ENCODE measurements around the gene CROCC2. TPM values are rescaled to one million over a fixed set of nuclear protein-coding genes. Genes with fewer than 3 reads are reported as not detected.
"Not testable (repeated sequence)": the region's sequence is repeated elsewhere in the genome, so short reads cannot be mapped to it uniquely, and the experiment has no call there.

CROCC2 gene
- polyA plus RNA-seq, 1 donor, result 0.09 TPM

- no peak for DNase-seq
- WGBS (ENCODE audit: insufficient coverage, low lambda C conversion rate), result no CpG with 5 or more reads among the region's 32 CpGs
- Histone ChIP-seq H3K27ac (ENCODE audit: low read length) (no peak overlapping the region), H3K4me3 (ENCODE audit: low read length) (no peak overlapping the region), H3K4me1 (ENCODE audit: control insufficient read depth, insufficient read depth, low read length) (peaks cover 15% of the 10 kb centered on the region), H3K9me3 (ENCODE audit: control insufficient read depth, low read depth, low read length) (no peaks in the 10 kb centered on the region), H3K36me3 (ENCODE audit: control insufficient read depth, insufficient read depth, low read length) (no peaks in the 10 kb centered on the region), H3K27me3 (ENCODE audit: control insufficient read depth, insufficient read depth, low read length) (no peaks in the 10 kb centered on the region)
Measured at GRCh38 chr2:240966906-240967680, 61.0 kb downstream of the CROCC2 start.

GRCh38 chr2:240967681-240968621 lies 61.8 kb downstream of the CROCC2 start:
- Histone ChIP-seq H3K27me3 (ENCODE audit: control insufficient read depth, insufficient read depth, low read length) (no peaks in the 10 kb centered on the region), H3K9me3 (ENCODE audit: control insufficient read depth, low read depth, low read length) (no peaks in the 10 kb centered on the region), H3K27ac (ENCODE audit: low read length) (no peak overlapping the region), H3K36me3 (ENCODE audit: control insufficient read depth, insufficient read depth, low read length) (no peaks in the 10 kb centered on the region), H3K4me3 (ENCODE audit: low read length) (no peak overlapping the region), H3K4me1 (ENCODE audit: control insufficient read depth, insufficient read depth, low read length) (peaks cover 10% of the 10 kb centered on the region)
- DNase-seq, result no peak
- WGBS (ENCODE audit: insufficient coverage, low lambda C conversion rate), result no CpG with 5 or more reads among the region's 34 CpGs

- no peaks in the 10 kb centered on the region for H3K27me3 ChIP-seq (ENCODE audit: control insufficient read depth, insufficient read depth, low read length)
- H3K36me3 ChIP-seq (ENCODE audit: control insufficient read depth, insufficient read depth, low read length), result no peaks in the 10 kb centered on the region
- H3K4me3 ChIP-seq (ENCODE audit: low read length), result no peak overlapping the region
- WGBS (ENCODE audit: insufficient coverage, low lambda C conversion rate), result no CpG with 5 or more reads among the region's 15 CpGs
- H3K9me3 ChIP-seq (ENCODE audit: control insufficient read depth, low read depth, low read length), result peaks cover 4% of the 10 kb centered on the region
- H3K4me1 ChIP-seq (ENCODE audit: control insufficient read depth, insufficient read depth, low read length), result peaks cover 10% of the 10 kb centered on the region
- H3K27ac ChIP-seq (ENCODE audit: low read length), result no peak overlapping the region
- DNase-seq, result no peak
Measured at GRCh38 chr2:240968731-240969624, 62.8 kb downstream of the CROCC2 start.

GRCh38 chr2:240970104-240970503 lies 64.0 kb downstream of the CROCC2 start:
- Histone ChIP-seq H3K36me3 (ENCODE audit: control insufficient read depth, insufficient read depth, low read length) (no peaks in the 10 kb centered on the region), H3K4me3 (ENCODE audit: low read length) (no peak overlapping the region), H3K27me3 (ENCODE audit: control insufficient read depth, insufficient read depth, low read length) (peaks cover 1% of the 10 kb centered on the region), H3K4me1 (ENCODE audit: control insufficient read depth, insufficient read depth, low read length) (peaks cover 10% of the 10 kb centered on the region), H3K9me3 (ENCODE audit: control insufficient read depth, low read depth, low read length) (peaks cover 4% of the 10 kb centered on the region), H3K27ac (ENCODE audit: low read length) (no peak overlapping the region)
- no peak for DNase-seq
- WGBS (ENCODE audit: insufficient coverage, low lambda C conversion rate), result 100% methylated on average over 2 of the region's 3 CpGs

- no peak for DNase-seq
- Histone ChIP-seq H3K4me3 (ENCODE audit: low read length) (no peak overlapping the region), H3K4me1 (ENCODE audit: control insufficient read depth, insufficient read depth, low read length) (peaks cover 6% of the 10 kb centered on the region), H3K36me3 (ENCODE audit: control insufficient read depth, insufficient read depth, low read length) (no peaks in the 10 kb centered on the region), H3K27ac (ENCODE audit: low read length) (no peak overlapping the region), H3K27me3 (ENCODE audit: control insufficient read depth, insufficient read depth, low read length) (peaks cover 5% of the 10 kb centered on the region), H3K9me3 (ENCODE audit: control insufficient read depth, low read depth, low read length) (peaks cover 4% of the 10 kb centered on the region)
- no CpG with 5 or more reads among the region's 15 CpGs for WGBS (ENCODE audit: insufficient coverage, low lambda C conversion rate)
Measured at GRCh38 chr2:240970816-240971215, 64.7 kb downstream of the CROCC2 start.

GRCh38 chr2:240972201-240972600 lies 66.1 kb downstream of the CROCC2 start:
- no peak for DNase-seq
- no CpG with 5 or more reads among the region's 11 CpGs for WGBS (ENCODE audit: insufficient coverage, low lambda C conversion rate)
- no peak overlapping the region for H3K27ac ChIP-seq (ENCODE audit: low read length)

GRCh38 chr2:240972636-240973521 lies 66.7 kb downstream of the CROCC2 start:
- no peaks in the 10 kb centered on the region for H3K36me3 ChIP-seq (ENCODE audit: control insufficient read depth, insufficient read depth, low read length)
- no peak overlapping the region for H3K4me3 ChIP-seq (ENCODE audit: low read length)
- no peak overlapping the region for H3K27ac ChIP-seq (ENCODE audit: low read length)
- 83% methylated on average over 1 of the region's 17 CpGs for WGBS (ENCODE audit: insufficient coverage, low lambda C conversion rate)
- H3K4me1 ChIP-seq (ENCODE audit: control insufficient read depth, insufficient read depth, low read length), result no peaks in the 10 kb centered on the region
- peaks cover 4% of the 10 kb centered on the region for H3K9me3 ChIP-seq (ENCODE audit: control insufficient read depth, low read depth, low read length)
- no peak for DNase-seq
- H3K27me3 ChIP-seq (ENCODE audit: control insufficient read depth, insufficient read depth, low read length), result peaks cover 5% of the 10 kb centered on the region

More at GRCh38 chr2:240972201-240972600, 66.1 kb downstream of the CROCC2 start:
- peaks cover 5% of the 10 kb centered on the region for H3K27me3 ChIP-seq (ENCODE audit: control insufficient read depth, insufficient read depth, low read length)
- no peaks in the 10 kb centered on the region for H3K36me3 ChIP-seq (ENCODE audit: control insufficient read depth, insufficient read depth, low read length)
- H3K4me1 ChIP-seq (ENCODE audit: control insufficient read depth, insufficient read depth, low read length), result no peaks in the 10 kb centered on the region
- H3K9me3 ChIP-seq (ENCODE audit: control insufficient read depth, low read depth, low read length), result peaks cover 4% of the 10 kb centered on the region
- no peak overlapping the region for H3K4me3 ChIP-seq (ENCODE audit: low read length)

- Histone ChIP-seq H3K4me1 (ENCODE audit: control insufficient read depth, insufficient read depth, low read length) (no peaks in the 10 kb centered on the region), H3K4me3 (ENCODE audit: low read length) (no peak overlapping the region), H3K36me3 (ENCODE audit: control insufficient read depth, insufficient read depth, low read length) (no peaks in the 10 kb centered on the region), H3K27ac (ENCODE audit: low read length) (no peak overlapping the region), H3K9me3 (ENCODE audit: control insufficient read depth, low read depth, low read length) (peaks cover 4% of the 10 kb centered on the region), H3K27me3 (ENCODE audit: control insufficient read depth, insufficient read depth, low read length) (peaks cover 5% of the 10 kb centered on the region)
- 20% methylated on average over 1 of the region's 10 CpGs for WGBS (ENCODE audit: insufficient coverage, low lambda C conversion rate)
- DNase-seq, result no peak
Measured at GRCh38 chr2:240974771-240975572, 68.8 kb downstream of the CROCC2 start.

GRCh38 chr2:240975903-240976302 lies 69.8 kb downstream of the CROCC2 start:
- not testable (repeated sequence) for H3K4me3 ChIP-seq (ENCODE audit: low read length); H3K9me3 ChIP-seq (ENCODE audit: control insufficient read depth, low read depth, low read length); DNase-seq; H3K4me1 ChIP-seq (ENCODE audit: control insufficient read depth, insufficient read depth, low read length); H3K27ac ChIP-seq (ENCODE audit: low read length); H3K27me3 ChIP-seq (ENCODE audit: control insufficient read depth, insufficient read depth, low read length); H3K36me3 ChIP-seq (ENCODE audit: control insufficient read depth, insufficient read depth, low read length)
- WGBS (ENCODE audit: insufficient coverage, low lambda C conversion rate), result no CpG with 5 or more reads among the region's 4 CpGs

Data from large intestine (tissue), 3 donors.